NOMO-1 (cell line): Measurements from ENCODE around the gene TSEN54.

Source experiments
- DNase-seq, 2 experiments: peaks; one replicate each; lab custom pipeline; 2025; ENCODE audit not compliant: unreplicated experiment in 2 of 2; lab: John Stamatoyannopoulos, UW

TSEN54 gene

GRCh38 chr17:75540923-75541503 is 24.7 kb downstream of the TSEN54 start:
- DNase-seq, result no peak

DNA sequence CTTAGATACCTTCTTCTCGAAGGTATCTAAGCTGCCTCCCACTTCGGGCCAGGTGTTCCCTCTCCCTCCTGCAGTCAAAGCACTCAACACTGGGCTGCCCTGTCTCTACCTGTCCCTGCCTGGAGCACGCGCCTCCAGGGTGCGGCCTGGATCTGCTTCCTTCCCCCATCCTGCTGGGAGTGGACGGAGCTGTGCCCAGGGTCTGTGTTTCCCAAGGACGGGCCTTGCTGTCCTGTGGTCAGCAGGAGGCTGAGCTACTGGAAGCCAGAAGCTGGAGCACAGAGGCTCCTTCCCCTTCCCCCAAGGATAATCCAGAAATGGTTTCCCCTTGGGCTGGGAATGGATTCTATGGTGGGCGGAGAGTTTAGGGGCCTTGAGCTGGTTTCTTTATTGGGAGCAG is 25.9 kb downstream of the TSEN54 start:
- no peak for DNase-seq

DNA sequence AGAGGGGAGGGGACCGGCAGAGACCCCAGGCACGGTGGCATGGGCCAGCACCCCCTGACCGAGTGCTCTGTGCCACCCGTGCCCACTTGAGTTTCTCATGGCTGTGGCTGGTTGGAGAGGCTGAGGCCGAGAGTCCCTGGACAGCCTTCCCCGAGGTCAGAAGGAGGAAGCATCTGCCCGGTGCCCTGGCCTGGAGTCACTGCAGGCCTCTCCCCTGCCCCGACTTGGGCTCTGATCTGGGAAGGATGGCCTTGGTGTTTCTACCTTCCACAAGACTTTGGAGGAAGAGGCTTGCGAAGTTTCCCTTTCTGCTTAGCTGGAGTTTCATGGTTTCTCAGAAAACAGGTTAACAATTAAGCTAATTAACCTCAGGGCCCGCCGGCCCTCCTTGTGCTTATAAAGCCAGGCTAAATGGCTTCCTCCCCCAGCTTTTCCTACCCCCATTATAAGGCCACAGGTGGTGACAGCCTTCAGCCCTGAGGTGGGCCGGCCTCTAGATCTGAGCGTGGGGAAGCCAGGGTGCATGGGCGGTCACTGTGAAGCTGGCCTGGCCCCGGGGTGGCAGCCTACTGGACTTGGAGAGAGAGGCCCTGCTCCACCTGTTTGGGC is 26.5 kb downstream of the TSEN54 start:
- DNase-seq, result no peak

DNA sequence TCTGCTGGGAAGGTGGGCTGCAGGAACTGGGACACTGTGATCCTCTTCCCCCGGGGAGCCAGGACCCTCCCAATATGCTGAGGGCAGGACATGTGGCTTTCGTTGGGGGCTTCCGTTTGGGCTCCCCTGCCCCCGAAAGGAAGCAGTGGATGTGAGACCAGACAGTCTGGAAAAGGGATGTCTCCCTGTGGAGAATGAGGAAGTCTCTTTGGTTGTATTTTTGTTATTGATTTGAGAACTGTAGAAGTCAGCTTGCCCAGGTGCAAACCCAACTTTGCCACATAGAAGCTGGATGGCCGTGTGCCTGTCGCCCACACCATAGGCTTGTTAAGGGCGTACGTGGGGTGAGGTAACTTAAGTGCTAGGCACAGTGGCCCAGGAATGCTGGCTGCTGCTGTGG is 27.9 kb downstream of the TSEN54 start:
- no peak for DNase-seq

GRCh38 chr17:75546181-75546580 is 29.9 kb downstream of the TSEN54 start:
- no peak for DNase-seq

DNA sequence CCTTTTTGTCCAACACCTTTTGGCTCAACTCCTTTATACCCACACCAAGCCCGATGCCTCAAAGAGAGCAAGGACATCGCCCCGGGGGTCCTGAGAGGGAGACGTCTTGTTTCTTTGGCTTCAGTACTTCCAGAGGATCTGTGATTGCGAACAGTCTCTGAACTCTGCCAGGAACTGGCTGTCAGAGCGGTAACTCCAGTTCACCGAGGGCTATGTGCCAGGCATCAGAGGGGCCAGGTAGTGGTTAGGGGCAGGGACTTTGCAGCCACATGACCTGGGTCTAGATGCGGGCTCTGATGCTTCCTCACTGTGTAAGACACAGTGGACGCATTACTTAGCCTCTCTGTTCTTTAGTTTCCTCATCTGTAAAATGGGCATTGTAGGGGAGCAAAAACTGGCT is 30.8 kb downstream of the TSEN54 start:
- DNase-seq, result no peak

- DNase-seq, result no peak
Observed at GRCh38 chr17:75548813-75549212, 32.5 kb downstream of the TSEN54 start.

DNA sequence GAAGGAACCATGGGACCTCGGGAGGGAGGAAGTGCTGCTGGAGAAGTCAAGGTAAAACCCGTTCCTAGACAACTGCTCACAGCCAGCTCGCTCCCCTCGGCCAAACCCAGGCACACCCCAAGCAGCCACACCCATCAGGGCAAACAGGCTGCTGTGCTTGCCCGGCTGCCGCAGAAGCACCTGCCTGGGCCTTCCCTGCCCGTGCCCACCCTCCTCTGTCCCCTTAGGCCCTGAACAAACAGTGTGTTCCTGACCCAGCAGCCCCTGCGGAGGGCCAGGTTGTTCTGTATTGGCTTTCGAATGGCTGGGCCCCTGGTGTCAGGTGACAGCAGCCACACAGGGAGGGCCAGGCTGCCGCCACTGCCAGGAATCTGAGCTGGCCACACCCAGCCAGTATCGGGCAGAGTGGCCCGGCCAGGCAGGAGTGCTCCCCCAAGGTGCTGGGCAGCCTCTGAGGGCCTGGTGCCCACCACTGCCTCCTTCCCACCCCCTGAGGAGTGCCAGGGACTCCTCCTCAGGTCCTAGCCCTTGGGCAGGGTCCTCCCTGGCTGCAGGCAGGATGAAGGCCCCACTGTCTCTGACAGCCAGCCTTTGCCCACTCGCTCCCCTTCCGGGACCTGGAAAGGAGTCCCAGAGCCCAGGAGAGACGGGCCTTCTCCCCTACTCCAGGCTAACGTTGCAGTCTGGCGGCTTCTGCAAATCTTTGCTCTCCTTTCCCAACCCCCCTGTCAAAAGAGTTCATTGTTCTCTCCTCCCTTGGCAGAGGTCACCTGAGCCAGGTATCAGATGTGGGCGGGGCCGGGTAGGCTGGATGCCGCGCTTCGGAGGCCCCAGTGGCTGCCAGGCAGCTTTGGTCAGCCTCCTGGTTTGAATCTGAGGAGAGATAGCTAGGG is 33.2 kb downstream of the TSEN54 start:
- no peak for DNase-seq

DNA sequence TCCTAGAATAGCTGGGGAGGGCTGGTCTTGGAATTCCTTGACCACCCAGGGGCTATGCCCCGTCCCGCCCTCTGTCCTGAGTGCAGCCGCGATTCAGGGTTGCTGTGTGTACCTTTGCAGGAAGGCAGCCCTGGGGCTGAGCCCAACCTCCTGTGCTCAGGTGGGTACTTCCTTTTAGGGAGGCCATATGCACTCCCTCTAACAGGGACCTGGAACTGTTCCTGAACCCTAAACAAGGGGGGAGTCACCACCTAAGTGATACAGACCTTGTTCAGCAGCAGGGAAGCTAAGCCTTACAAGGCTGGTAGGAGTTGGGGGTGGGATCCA is 33.8 kb downstream of the TSEN54 start:
- no peak for DNase-seq

DNA sequence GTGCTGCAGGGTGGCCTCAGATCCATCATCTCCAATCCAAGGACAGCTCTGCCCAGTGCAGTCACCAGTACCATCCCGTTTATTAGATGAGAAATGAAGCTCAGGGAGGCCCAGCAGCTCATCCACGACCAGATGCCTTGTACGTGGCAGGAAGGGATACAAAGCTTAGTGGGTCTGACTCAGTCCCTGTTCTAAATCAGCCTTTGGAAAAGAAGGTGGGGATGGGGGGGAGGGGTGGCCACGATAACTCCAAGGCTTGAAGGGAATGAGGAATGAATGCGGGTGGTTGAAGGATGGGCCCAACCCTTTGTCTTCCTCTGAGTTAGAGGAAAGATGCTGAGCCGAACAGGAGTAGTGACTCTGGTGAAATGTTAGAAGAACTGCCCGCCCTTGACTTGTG is 34.9 kb downstream of the TSEN54 start:
- DNase-seq, result no peak

- DNase-seq, result no peak
Observed at GRCh38 chr17:75552425-75553294, 36.3 kb downstream of the TSEN54 start.

DNA sequence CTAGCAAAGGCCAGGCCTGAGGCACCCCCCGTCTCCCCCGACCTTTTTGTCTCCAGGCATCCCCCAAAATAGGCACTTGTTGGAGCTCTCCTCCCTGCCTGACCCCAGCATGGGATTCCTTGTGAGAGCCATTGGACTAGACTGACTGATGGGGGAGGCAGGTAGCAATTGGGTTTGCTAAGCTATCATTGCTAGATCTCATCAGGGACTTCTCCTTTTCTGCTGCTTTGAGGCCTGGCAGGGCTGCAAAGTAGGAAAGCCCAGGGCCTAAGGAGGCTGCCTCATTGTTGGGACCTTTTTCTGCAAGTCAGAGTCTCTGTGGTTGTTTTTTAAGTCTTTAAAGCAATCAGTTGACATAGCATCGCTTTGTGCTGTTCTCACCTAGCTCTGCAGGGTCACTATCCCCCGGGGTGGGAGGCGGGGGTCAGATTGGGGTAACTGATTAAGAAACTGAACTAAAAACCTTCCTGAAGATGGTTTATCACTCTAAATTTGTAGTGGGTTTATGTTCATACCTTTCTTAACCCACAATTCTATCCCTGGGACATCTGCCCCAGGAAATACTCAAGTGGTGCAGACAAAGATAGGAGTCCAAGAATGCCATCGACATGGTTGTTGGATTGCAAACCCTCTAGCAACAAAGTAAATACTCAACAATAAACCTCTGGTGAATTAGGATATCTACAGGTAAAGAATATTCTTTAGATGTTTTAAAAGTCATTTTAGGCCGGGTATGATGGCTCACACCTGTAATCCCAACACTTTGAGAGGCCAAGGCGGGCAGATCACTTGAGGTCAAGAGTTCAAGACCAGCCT is 37.2 kb downstream of the TSEN54 start:
- no peak for DNase-seq

GRCh38 chr17:75555679-75556153 is 39.4 kb downstream of the TSEN54 start:
- DNase-seq, result no peak

- DNase-seq, result no peak
Observed at GRCh38 chr17:75557075-75557851, 40.9 kb downstream of the TSEN54 start.

DNA sequence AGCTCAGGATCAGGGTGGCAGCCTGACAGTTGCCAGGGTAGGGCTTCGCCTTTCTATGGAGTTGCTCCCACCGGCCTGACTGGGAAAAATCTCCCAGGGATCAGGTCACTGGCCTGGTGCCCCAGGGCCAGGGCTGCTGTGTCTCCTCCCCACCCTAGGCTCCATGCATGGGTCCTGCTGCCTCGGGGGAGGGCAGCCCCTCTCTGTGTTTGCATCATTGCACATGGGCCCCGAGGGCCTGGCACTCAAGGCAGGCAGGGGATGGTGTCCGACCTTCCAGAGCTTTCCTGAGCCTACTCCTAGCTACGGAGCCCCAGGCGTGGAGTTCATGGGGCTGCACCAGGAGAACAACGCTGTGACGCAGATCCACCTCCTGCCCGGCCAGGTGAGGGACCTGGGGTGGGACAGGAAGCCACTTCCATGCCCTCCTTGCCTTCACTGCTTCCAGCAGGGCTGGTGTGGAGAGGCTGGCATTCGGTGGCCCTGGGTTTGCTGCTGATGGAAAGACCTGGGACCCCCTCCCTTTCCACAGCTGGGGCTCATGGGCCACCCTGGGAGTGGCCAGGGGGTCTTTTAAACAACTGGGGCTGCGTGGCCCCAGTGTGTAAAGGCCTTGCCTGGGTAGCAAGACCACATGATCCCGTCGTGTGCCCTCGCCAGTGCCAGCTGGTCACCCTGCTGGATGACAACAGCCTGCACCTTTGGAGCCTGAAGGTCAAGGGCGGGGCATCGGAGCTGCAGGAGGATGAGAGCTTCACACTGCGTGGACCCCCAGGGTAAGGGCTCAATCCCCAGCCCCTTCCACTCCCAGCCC is 41.7 kb downstream of the TSEN54 start:
- DNase-seq, result no peak

- DNase-seq, result no peak
Observed at GRCh38 chr17:75558666-75559530, 42.6 kb downstream of the TSEN54 start.

- DNase-seq, result no peak
Observed at GRCh38 chr17:75559958-75560533, 43.7 kb downstream of the TSEN54 start.
